K562 (cell line): ENCODE measurements around the gene ZDHHC14. TPM values are rescaled to one million over a fixed set of nuclear protein-coding genes. Genes with fewer than 3 reads are reported as not detected.

Source experiments
- ATAC-seq: fragments of 200-7000 bp; cut with Tn5 transposase; 3 replicates; pipeline ENCODE4 v1.9.1; 2020; ENCODE audit warnings: moderate library complexity
- BruUV-seq: library from RNA; stranded (reverse); fragments of 400-500 nt; replicated peaks from 2 replicates; lab custom pipeline; 2021; lab: Mats Ljungman, UMichigan
- CTCF ChIA-PET: fragments of 300-600 bp; formaldehyde crosslinking; extraction: SDS; loops from one replicate; lab custom pipeline; 2021; ENCODE audit warnings: low intra/inter-chr PET ratio; lab: Yijun Ruan, JAX
- POLR2A ChIA-PET: fragments of 300-600, 350-650 bp; sonication (Branson Sonifier 250); formaldehyde crosslinking; extraction: SDS; loops from one replicate; lab custom pipeline; 2021; ENCODE audit warnings: antibody characterized with exemption, inconsistent platforms; lab: Yijun Ruan, JAX
- DNase-seq, 4 experiments: peaks; one replicate each; pipeline versions ENCODE4 v3.0.0 to v3.0.0-alpha.2; 2011 to 2018; ENCODE audit warnings: low spot score in 3 of 4, mixed read lengths in 3 of 4; ENCODE audit errors: extremely low read depth in 1 of 4
- FAIRE-seq: peaks from 2 replicates; lab custom pipeline; 2011; peaks lifted over from hg19 to GRCh38; lab: Jason Lieb, UNC
- H2AFZ ChIP-seq: 2 replicates; pipeline ENCODE4 v1.6.0; 2011; ENCODE audit warnings: low read depth, low read length, control low read depth, inconsistent platforms
- H3K27ac ChIP-seq: fragments of 200-600 bp; 3 replicates; pipeline ENCODE4 v1.8.0; 2011; ENCODE audit warnings: low read depth, mild to moderate bottlenecking, control low read depth, inconsistent platforms, low read length, moderate library complexity, mixed read lengths; ENCODE audit errors: extremely low read depth
- H3K27me3 ChIP-seq, 2 experiments: fragments of 300-600 bp in 1 of 2; 2 replicates in 1 of 2; 3 replicates in 1 of 2; pipeline versions ENCODE4 v1.6.0 to v1.8.0; 2011; ENCODE audit warnings: inconsistent platforms in 2 of 2, low read length in 2 of 2, mild to moderate bottlenecking in 1 of 2, mixed read lengths in 1 of 2, moderate library complexity in 1 of 2; ENCODE audit not compliant: control insufficient read depth in 2 of 2, insufficient read depth in 2 of 2
- H3K36me3 ChIP-seq: fragments of 300-600 bp; 3 replicates; pipeline ENCODE4 v1.8.0; 2011; ENCODE audit warnings: mild to moderate bottlenecking, low read length, inconsistent platforms; ENCODE audit not compliant: control insufficient read depth, insufficient read depth
- H3K4me1 ChIP-seq, 2 experiments: fragments of 200-600 bp in 1 of 2; replicated peaks in 1 of 2; 2 replicates in 1 of 2; 3 replicates in 1 of 2; pipeline versions ENCODE4 v1.5.1 to v1.8.0; 2011; ENCODE audit warnings: inconsistent platforms in 2 of 2, low read length in 2 of 2, mild to moderate bottlenecking in 1 of 2, mixed read lengths in 1 of 2, moderate library complexity in 1 of 2; ENCODE audit not compliant: control insufficient read depth in 2 of 2, insufficient read depth in 2 of 2
- H3K4me2 ChIP-seq: 2 replicates; pipeline ENCODE4 v1.6.1; 2011; ENCODE audit warnings: low read length, control low read depth, inconsistent platforms, mixed read lengths; ENCODE audit not compliant: insufficient read depth
- H3K4me3 ChIP-seq: fragments of 200-600 bp; sonication (generic), shearing (Covaris generic); 2 replicates; pipeline ENCODE4 v1.5.1; 2016; ENCODE audit warnings: control low read depth, inconsistent platforms
- H3K79me2 ChIP-seq: fragments of 200-600 bp; 3 replicates; pipeline ENCODE4 v1.8.0; 2011; ENCODE audit warnings: low read length, inconsistent platforms; ENCODE audit not compliant: control insufficient read depth, insufficient read depth
- H3K9ac ChIP-seq, 2 experiments: 2 replicates each; pipeline versions ENCODE4 v1.6.0 to v1.6.1; 2011; ENCODE audit warnings: low read depth in 2 of 2, low read length in 2 of 2, control low read depth in 1 of 2, inconsistent platforms in 1 of 2, mild to moderate bottlenecking in 1 of 2, mixed read lengths in 1 of 2; ENCODE audit not compliant: insufficient read depth in 1 of 2
- H3K9me1 ChIP-seq: one replicate; pipeline ENCODE4 v1.6.0; 2011; ENCODE audit warnings: inconsistent platforms, mild to moderate bottlenecking, low read length, moderate library complexity; ENCODE audit not compliant: control insufficient read depth, insufficient read depth
- H3K9me3 ChIP-seq: replicated peaks from 2 replicates; pipeline ENCODE4 v1.5.1; 2011; ENCODE audit warnings: low read depth, low read length, inconsistent platforms; ENCODE audit not compliant: control insufficient read depth, insufficient read depth
- H4K20me1 ChIP-seq: replicated peaks from 2 replicates; pipeline ENCODE4 v1.6.1; 2011; ENCODE audit warnings: low read length, inconsistent platforms, mixed read lengths; ENCODE audit not compliant: control insufficient read depth, insufficient read depth
- EGR1 ChIP-seq: fragments of 450-650 bp; conservative IDR thresholded peaks from 2 replicates; pipeline ENCODE4 v1.6.1; 2017; ENCODE audit warnings: mild to moderate bottlenecking
- NFE2L1 ChIP-seq: fragments of 450-650 bp; IDR thresholded peaks from 2 replicates; pipeline ENCODE4 v1.6.1; 2016; ENCODE audit warnings: missing genetic modification characterization, low read depth, mild to moderate bottlenecking, missing compliant biosample characterization, moderate library complexity, borderline replicate concordance
- SAP30 ChIP-seq: fragments of 200-600 bp; sonication (generic); IDR thresholded peaks from 2 replicates; pipeline ENCODE4 v1.6.1; 2012; ENCODE audit warnings: borderline replicate concordance, low read depth, mild to moderate bottlenecking, moderate library complexity, low read length, control low read depth, inconsistent platforms; ENCODE audit not compliant: insufficient read depth, poor library complexity, severe bottlenecking
- ZNF280B ChIP-seq: fragments of 250-450 bp; sonication (Bioruptor Pico); IDR thresholded peaks from 2 replicates; pipeline ENCODE4 v1.5.1; 2021; ENCODE audit warnings: mild to moderate bottlenecking
- ZNF318 ChIP-seq, 2 experiments: fragments of 450-650 bp; IDR thresholded peaks; 2 replicates each; pipeline ENCODE4 v1.6.1; 2016; ENCODE audit warnings: mild to moderate bottlenecking in 2 of 2, borderline replicate concordance in 1 of 2, low read depth in 1 of 2, moderate library complexity in 1 of 2
- ZNF384 ChIP-seq: IDR thresholded peaks from 2 replicates; pipeline ENCODE4 v1.6.1; 2012; ENCODE audit warnings: low read depth, low read length, improper control_type of control experiment
- ZNF408 ChIP-seq: fragments of 250-450 bp; sonication (Bioruptor Pico); IDR thresholded peaks from 2 replicates; pipeline ENCODE4 v1.4.0; 2020; ENCODE audit warnings: low read depth, mild to moderate bottlenecking, moderate library complexity
- ZNF511 ChIP-seq: sonication (generic); formaldehyde crosslinking; IDR thresholded peaks from 2 replicates; pipeline ENCODE4 v1.8.0; 2022; ENCODE audit warnings: mild to moderate bottlenecking, missing genetic modification reagents
- ZNF696 ChIP-seq: fragments of 250-450 bp; sonication (Bioruptor Pico); conservative IDR thresholded peaks from 2 replicates; pipeline ENCODE4 v1.4.0; 2020; ENCODE audit warnings: mild to moderate bottlenecking, moderate library complexity
- whole genome bisulfite sequencing: fragments of 100-300 bp; shearing (Covaris generic); methylation state at CpG from one replicate; pipeline ENCODE4 v1.1.6; 2016; ENCODE audit warnings: low coverage, mixed read lengths; ENCODE audit not compliant: insufficient coverage; ENCODE audit errors: missing lambda C conversion rate; 5-methylcytosine and 5-hydroxymethylcytosine counted together
- in situ Hi-C: fragments of 300-500 bp; cut with MboI; formaldehyde crosslinking; loops from 4 replicates; pipeline ENCODE4 v1.15.0; 2018; ENCODE audit warnings: inconsistent platforms, mixed read lengths
- intact Hi-C: fragments of 100-400 bp; cut with micrococcal nuclease; formaldehyde crosslinking; loops from 2 replicates; pipeline ENCODE4 v1.14.2; 2022
- polyA plus RNA-seq, 8 experiments: library from polyadenylated mRNA; depleted of rRNA in 4 of 8; stranded (reverse) in 5 of 8; unstranded in 3 of 8; fragments of >200 nt; fragmentation: Nextera tagmentation in 2 of 8; fragmentation: Illumina TruSeq in 1 of 8; extraction: Ambion mirVana in 2 of 8; extraction: Trizol in 1 of 8; gene quantifications; 2 replicates each; pipeline versions ENCODE4 v1.2.1 to v1.2.3, GENCODE V29; 2011 to 2014; ENCODE audit warnings: inconsistent platforms in 1 of 8, missing spikeins in 1 of 8
- total RNA-seq, 7 experiments: library from RNA; depleted of rRNA in 6 of 7; stranded (reverse); fragments of >200 nt in 6 of 7; fragmentation: Illumina TruSeq in 2 of 7; extraction: Trizol in 2 of 7; gene quantifications; 2 replicates each; pipeline versions ENCODE4 v1.2.1 to v1.2.3, GENCODE V29; 2011 to 2021; ENCODE audit warnings: low replicate concordance in 1 of 7

ZDHHC14 gene
- total and polyA plus RNA-seq, 9 of the 15 experiments (the other 6 are each of a cell fraction or from before 2014, with no cell fraction given), result 0.92 to 23.1 (median 13.8) TPM

- TF ChIP-seq ZNF280B (CRISPR knock-in tag), result no peak
- TF ChIP-seq ZNF696 (CRISPR knock-in tag), result no peak
- TF ChIP-seq ZNF511 (CRISPR knock-in tag), result no peak
- no peak for TF ChIP-seq SAP30
- TF ChIP-seq EGR1, result no peak
- TF ChIP-seq NFE2L1 (tag), result no peak
- no peak for TF ChIP-seq ZNF408 (CRISPR knock-in tag)
- TF ChIP-seq ZNF384, result no peak
Observed at GRCh38 chr6:157631838-157632614, 251.0 kb downstream of the ZDHHC14 start (continued).

GRCh38 chr6:157632821-157633220 lies 251.8 kb downstream of the ZDHHC14 start:
- H3K4me2 ChIP-seq, result no peak overlapping the region
- no peak for DNase-seq
- 59% methylated on average over 5 of the region's 5 CpGs for WGBS
- no peaks in the 10 kb centered on the region for H4K20me1 ChIP-seq
- no peak overlapping the region for H2AFZ ChIP-seq
- no peak overlapping the region for H3K4me3 ChIP-seq
- POLR2A ChIA-PET, result no interaction called here
- peaks cover 9 to 16% of the 10 kb centered on the region in 2 experiments for H3K4me1 ChIP-seq
- no peaks in the 10 kb centered on the region for H3K79me2 ChIP-seq
- H3K27ac ChIP-seq, result no peak overlapping the region
- in situ Hi-C loops, result no loop called here
- FAIRE-seq, result no peak
- H3K9ac ChIP-seq, result no peak overlapping the region
- CTCF ChIA-PET, result no interaction called here
- no peaks in the 10 kb centered on the region for H3K9me3 ChIP-seq
- H3K9me1 ChIP-seq, result peaks cover 3% of the 10 kb centered on the region
- no peaks in the 10 kb centered on the region; a peak in 1 of 5 replicates for H3K27me3 ChIP-seq
- H3K36me3 ChIP-seq, result peaks cover 20% of the 10 kb centered on the region
- no peak for ATAC-seq
- intact Hi-C loops, result no loop called here
- BruUV-seq, result no TSS peak
- no peak for TF ChIP-seq ZNF318 (IDR thresholded peaks at IDR 0.05; ENCODE audit: borderline replicate concordance in 1 of 2, low read depth in 1 of 2)
